HG02759 (cell line): ENCODE measurements around the gene NBEA.

Experiments
- ATAC-seq: cut with Tn5 transposase; IDR thresholded peaks from one replicate; pipeline ENCODE4 v1.9.1; 2021; ENCODE audit warnings: mild to moderate bottlenecking, moderate library complexity; ENCODE audit not compliant: unreplicated experiment

The NBEA gene

DNA sequence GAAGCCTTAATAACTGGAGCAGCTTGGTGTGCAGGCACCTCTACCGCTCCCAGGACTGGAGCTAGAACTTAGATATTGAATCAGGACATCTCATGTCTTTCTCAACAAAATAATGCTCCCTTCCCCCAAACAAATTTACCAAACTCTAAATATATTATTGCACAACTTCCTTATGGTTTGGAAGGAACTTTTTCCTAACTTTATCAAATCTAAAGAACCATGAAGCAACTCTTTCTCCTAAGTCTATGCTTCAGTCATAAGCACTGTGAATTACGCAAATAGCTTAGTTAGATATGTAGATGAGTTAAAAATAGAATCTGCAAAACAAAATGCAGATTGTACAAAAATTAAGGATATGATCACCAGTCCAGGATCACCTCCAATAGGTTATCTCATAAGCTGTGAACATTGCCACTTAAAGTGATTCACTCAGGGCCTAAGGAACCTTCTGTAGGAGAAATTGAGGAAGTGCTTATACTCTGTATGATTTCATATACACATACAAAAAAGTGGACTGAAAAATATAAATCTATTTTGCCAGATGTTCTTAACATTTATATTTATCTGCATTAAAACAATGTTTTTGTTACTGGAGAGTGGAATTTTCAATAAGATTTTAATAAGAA is 554.8 kb downstream of the NBEA start:
- no peak for ATAC-seq

DNA sequence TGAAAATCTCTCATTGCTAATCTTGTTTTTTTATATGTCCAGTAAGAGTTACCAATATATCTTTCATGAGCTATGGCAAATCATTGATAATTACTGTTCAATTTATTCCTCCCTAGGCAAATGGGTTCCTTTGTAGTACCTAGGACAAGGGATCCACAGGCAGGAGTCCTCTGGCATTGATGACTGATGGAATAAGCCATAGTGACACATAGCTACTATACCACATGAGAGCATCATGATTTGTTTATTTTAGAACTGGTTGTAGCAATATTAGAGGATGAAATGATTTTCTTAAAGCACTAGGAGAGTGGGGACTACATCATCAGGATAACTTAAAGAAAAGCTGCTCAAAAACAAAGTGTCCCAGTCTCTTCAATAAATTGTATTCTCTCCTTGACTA is 556.2 kb downstream of the NBEA start:
- no peak for ATAC-seq

DNA sequence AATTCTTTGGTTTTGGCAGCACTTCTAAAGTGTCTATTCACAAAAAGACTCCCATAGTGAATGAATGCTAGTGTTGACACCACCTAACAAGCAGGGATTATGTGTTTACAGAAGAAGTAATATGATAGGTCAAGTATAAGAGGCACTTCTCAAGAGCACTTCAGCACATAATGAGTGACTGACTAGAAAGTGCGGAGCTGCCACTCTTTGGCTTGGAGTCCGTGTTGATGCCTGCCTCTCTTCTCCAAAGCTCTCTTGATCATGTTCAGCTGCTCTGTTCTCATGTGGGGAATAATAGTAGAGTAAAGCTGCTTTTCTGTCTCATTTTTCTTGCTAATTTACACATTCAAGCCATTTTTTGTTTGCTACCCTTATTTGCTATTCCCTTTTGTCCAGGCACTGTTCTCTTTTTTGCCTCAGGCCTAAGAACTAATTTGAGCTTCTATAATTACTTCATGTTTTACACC is 557.2 kb downstream of the NBEA start:
- ATAC-seq: no peak

DNA sequence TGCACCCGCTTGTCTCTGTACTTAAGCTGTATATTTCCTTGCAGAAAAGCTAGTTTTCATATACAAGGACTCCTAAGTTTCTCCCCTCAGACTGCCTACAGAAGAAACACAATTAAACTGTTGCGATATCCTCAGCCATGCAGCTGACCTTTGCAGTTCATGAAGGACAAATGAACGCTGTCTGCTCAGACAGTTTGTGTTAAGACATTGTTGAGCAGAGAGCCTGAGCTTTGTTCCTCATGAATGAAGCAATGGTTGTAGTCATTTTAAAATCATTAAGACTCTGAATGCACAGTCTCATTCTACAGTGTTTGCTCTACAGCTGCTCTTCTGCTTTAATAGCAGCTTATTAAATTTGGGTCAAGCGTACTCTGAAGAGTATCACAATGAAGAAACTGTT is 557.6 kb downstream of the NBEA start:
- no peak for ATAC-seq

GRCh38 chr13:35500144-35500543 is 558.1 kb downstream of the NBEA start:
- ATAC-seq: no peak

DNA sequence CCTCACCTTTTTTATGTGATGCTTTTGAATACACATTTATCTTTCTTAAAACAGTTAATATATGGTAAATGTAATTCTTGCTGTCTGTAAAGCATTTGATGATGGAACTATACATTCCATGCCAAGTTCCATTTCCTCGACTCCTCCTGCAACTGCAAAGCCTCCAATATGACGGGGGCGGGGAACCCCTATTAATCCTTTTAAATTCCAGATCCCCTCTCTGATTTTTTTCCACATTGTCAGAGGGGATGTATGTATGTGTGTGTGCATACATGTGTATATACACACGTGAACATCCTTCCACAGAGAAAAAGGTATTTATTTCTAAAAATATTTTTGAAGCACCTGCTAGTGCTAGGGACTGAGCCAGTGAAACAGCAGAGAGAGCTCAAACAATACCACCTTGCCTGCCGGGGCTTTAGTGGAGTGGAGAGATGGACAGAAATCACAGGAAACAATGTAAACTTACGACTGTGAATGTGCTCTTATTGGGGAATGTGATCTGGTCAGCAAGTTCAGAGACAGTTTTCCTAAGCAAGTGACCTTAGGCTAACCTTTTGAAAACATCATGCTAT is 559.7 kb downstream of the NBEA start:
- no peak for ATAC-seq

DNA sequence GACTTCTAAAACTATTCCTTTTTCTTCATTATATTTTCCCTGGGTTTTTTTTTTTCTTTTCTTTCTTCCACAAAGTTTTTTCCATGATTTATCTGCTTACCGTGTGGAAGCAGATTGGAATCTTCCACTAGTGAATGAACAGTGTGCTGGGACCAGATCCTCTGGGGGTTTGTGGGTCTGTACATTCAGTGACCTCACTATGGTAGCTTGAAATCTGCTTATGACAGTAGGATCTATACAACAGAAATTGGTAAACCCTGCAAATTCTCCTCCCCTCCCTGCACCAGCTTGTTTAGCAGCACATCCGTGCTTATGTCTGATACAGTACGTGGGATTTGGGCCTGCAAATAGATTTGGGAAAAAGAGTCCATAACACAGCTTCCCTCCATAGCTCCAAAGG is 560.4 kb downstream of the NBEA start:
- no peak for ATAC-seq

GRCh38 chr13:35512271-35512920 is 570.3 kb downstream of the NBEA start:
- ATAC-seq: no peak

- no peak for ATAC-seq
These were observed 572.0 kb downstream of the NBEA start for GRCh38 chr13:35514061-35514477.

DNA sequence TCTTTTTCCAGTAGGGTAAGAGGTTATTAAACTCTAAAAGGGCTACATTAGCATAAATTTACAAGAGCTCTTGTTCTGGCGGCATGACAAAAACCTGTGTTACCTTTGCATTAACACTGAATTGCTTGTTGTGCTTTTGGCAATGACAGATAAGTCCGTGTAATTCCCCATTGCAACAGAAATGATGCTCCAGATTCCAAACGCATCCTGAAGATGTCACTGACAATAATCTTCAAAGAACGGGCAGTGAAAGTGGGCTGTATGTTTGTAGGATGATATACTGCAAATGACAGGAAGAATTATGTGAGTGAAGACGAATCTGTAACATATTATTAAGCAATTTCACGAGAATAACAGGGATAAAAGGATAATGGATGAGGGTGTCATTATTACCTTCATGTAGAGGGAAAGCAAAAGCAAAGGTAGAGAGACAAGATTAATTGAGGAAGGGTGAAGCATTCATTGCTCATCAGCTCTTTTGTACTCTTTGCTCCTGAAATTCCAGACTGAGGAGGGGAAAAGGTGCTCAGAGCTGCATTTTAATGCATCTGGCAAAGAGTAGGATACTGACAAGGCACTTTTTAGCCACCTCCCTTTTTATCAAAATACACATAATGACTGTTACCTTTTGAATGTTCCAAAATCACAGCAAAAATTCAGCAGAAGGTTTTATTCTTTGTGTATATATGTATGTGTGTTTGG is 572.9 kb downstream of the NBEA start:
- no peak for ATAC-seq

GRCh38 chr13:35518337-35518946 is 576.4 kb downstream of the NBEA start:
- ATAC-seq: no peak

- ATAC-seq: no peak
These were observed 582.1 kb downstream of the NBEA start for GRCh38 chr13:35524171-35524570.

GRCh38 chr13:35526577-35526976 is 584.5 kb downstream of the NBEA start:
- no peak for ATAC-seq

DNA sequence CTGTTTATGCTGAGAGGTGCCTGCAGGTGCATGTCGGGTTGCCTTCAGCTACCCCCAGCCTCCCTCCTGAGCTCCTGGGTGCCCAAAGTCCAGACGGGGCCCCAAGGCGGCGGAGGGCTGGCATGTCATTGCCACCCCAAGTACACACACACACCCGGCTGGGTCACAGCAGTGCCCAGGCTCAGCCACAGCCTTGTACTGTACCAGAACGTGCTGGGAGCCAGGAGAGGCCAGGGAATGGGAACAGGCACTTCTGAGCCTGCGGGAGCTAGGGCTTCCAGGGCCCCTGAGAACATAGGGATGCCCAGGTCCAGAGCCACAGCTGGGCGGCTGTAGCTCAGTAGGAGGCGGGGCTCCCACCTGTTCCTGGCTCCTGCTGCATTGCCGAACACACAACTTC is 585.4 kb downstream of the NBEA start:
- no peak for ATAC-seq

GRCh38 chr13:35530147-35530546 is 588.1 kb downstream of the NBEA start:
- ATAC-seq: no peak

DNA sequence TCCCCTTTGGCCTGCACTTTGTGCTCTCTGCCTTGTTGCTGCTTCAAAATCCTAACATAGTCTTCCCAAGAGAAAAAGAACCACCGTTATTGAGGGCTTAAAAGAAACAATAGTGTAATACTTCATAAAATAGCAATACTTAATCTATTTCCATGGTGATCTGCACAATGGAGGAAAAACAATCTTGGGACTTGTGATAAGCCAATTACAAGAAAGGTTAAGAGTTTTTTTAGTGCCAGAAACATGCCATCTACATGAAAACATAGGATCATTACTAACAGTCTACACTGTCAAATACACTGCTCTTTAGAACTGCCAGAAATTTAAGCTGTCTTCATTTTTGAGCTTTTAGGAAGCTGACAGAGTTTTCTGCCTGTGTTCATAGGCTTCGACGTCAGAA is 588.5 kb downstream of the NBEA start:
- no peak for ATAC-seq

GRCh38 chr13:35531526-35531925 is 589.5 kb downstream of the NBEA start:
- ATAC-seq: no peak

GRCh38 chr13:35534343-35534742 is 592.3 kb downstream of the NBEA start:
- no peak for ATAC-seq

GRCh38 chr13:35548790-35549189 is 606.7 kb downstream of the NBEA start:
- no peak for ATAC-seq

DNA sequence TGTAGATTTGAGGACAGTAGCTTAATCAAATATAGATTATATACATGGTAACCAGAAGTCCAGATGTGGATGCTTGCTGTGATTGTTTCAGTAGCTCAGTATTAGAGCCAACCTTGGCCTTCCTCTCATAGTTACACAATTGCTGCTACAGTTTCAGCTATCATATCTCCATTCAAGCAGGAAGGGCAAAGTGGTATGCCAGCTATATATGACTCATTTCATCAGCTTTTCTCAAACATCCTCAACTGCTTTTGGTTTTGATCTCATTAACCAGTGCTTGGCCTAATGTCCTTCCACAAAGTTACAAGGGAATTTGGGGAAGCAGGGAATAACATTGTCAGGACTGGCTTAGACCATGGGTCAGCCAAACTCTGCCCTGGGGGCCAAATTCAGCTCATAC is 607.4 kb downstream of the NBEA start:
- peak; percentile 66 for ATAC-seq

GRCh38 chr13:35552172-35552844 is 610.2 kb downstream of the NBEA start:
- no peak for ATAC-seq
